HepG2 (cell line): Measurements from ENCODE around the gene ASPHD1. TPM values are rescaled to one million over a fixed set of nuclear protein-coding genes. Genes with fewer than 3 reads are reported as not detected.
A peak's percentile ranks its signal among the peaks of the same experiment; 100 is the strongest.

Source experiments
- ATAC-seq: fragments of 200-7000 bp; cut with Tn5 transposase; 3 replicates; pipeline ENCODE4 v1.9.1; 2020; ENCODE audit warnings: mild to moderate bottlenecking, moderate library complexity
- BruUV-seq: library from RNA; stranded (reverse); fragments of 400-500 nt; replicated peaks from 2 replicates; lab custom pipeline; 2021; lab: Mats Ljungman, UMichigan
- CTCF ChIA-PET: fragments of 300-600 bp; formaldehyde crosslinking; extraction: SDS; loops from one replicate; lab custom pipeline; 2021; ENCODE audit warnings: low total read pairs, inconsistent platforms, low intra/inter-chr PET ratio; lab: Yijun Ruan, JAX
- POLR2A ChIA-PET: fragments of 350-600 bp; sonication (Branson Sonifier 250); formaldehyde crosslinking; loops from one replicate; lab custom pipeline; 2020; ENCODE audit warnings: antibody characterized with exemption, inconsistent platforms; lab: Yijun Ruan, JAX
- DNase-seq: peaks from one replicate; pipeline ENCODE4 v3.0.0-alpha.2; 2015; ENCODE audit warnings: low spot score
- FAIRE-seq: peaks from 3 replicates; lab custom pipeline; 2011; peaks lifted over from hg19 to GRCh38; lab: Jason Lieb, UNC
- H2AFZ ChIP-seq: one replicate; pipeline ENCODE4 v1.6.1; 2011; ENCODE audit warnings: low read length, inconsistent platforms
- H3K27ac ChIP-seq: fragments of 300-600 bp; 3 replicates; pipeline ENCODE4 v1.8.0; 2011; ENCODE audit warnings: mixed run types, mild to moderate bottlenecking, mixed read lengths, low read length, inconsistent platforms; ENCODE audit not compliant: insufficient read depth; ENCODE audit errors: extremely low read length
- H3K27me3 ChIP-seq, 2 experiments: fragments of 200-600 bp in 1 of 2; 2 replicates in 1 of 2; 3 replicates in 1 of 2; pipeline versions ENCODE4 v1.6.0 to v1.8.0; 2011; ENCODE audit warnings: low read length in 2 of 2, mild to moderate bottlenecking in 2 of 2, moderate library complexity in 2 of 2, inconsistent platforms in 1 of 2; ENCODE audit not compliant: insufficient read depth in 2 of 2, control insufficient read depth in 1 of 2
- H3K36me3 ChIP-seq, 2 experiments: fragments of 200-600 bp in 1 of 2; replicated peaks in 1 of 2; 2 replicates in 1 of 2; 3 replicates in 1 of 2; pipeline versions ENCODE4 v1.5.1 to v1.8.0; 2011; ENCODE audit warnings: low read length in 2 of 2, inconsistent platforms in 1 of 2; ENCODE audit not compliant: insufficient read depth in 2 of 2, control insufficient read depth in 1 of 2
- H3K4me1 ChIP-seq: 2 replicates; pipeline ENCODE4 v1.5.1; 2012; ENCODE audit warnings: low read length, inconsistent platforms; ENCODE audit not compliant: insufficient read depth
- H3K4me2 ChIP-seq: 2 replicates; pipeline ENCODE4 v1.6.0; 2011; ENCODE audit warnings: low read depth, low read length, inconsistent platforms
- H3K4me3 ChIP-seq, 3 experiments: fragments of 200-600 bp in 1 of 3; sonication (generic), shearing (Covaris generic) in 1 of 3; replicated peaks in 1 of 3; 2 replicates each; pipeline ENCODE4 v1.5.1; 2011 to 2016; ENCODE audit warnings: low read length in 3 of 3, inconsistent platforms in 2 of 3, low read depth in 2 of 3, mild to moderate bottlenecking in 2 of 3, control low read depth in 1 of 3, mixed read lengths in 1 of 3; ENCODE audit not compliant: insufficient read depth in 1 of 3
- H3K79me2 ChIP-seq: one replicate; pipeline ENCODE4 v1.6.1; 2011; ENCODE audit warnings: low read length, inconsistent platforms; ENCODE audit not compliant: insufficient read depth
- H3K9ac ChIP-seq: 2 replicates; pipeline ENCODE4 v1.6.0; 2011; ENCODE audit warnings: mild to moderate bottlenecking, low read depth, low read length, inconsistent platforms; ENCODE audit not compliant: insufficient read depth
- H3K9me3 ChIP-seq: 2 replicates; pipeline ENCODE4 v1.5.1; 2012; ENCODE audit warnings: mild to moderate bottlenecking, low read length
- H4K20me1 ChIP-seq: 2 replicates; pipeline ENCODE4 v1.6.0; 2011; ENCODE audit warnings: inconsistent platforms, mild to moderate bottlenecking, low read length, moderate library complexity; ENCODE audit not compliant: insufficient read depth
- ASH2L ChIP-seq: fragments of 300-600, 200-600 bp; sonication (generic); IDR thresholded peaks from 2 replicates; pipeline ENCODE4 v1.7.0; 2017; ENCODE audit warnings: low read depth, mild to moderate bottlenecking, moderate library complexity, mixed read lengths, low read length; ENCODE audit not compliant: insufficient read length
- FOXA1 ChIP-seq, 2 experiments: fragments of 450-650 bp in 1 of 2; sonication (generic) in 1 of 2; formaldehyde crosslinking in 1 of 2; IDR thresholded peaks; 2 replicates each; pipeline versions ENCODE4 v1.4.0 to v1.6.1; 2016 to 2020; ENCODE audit warnings: missing genetic modification reagents in 1 of 2
- FOXA3 ChIP-seq: IDR thresholded peaks from 2 replicates; pipeline ENCODE4 v1.6.1; 2016; ENCODE audit warnings: missing genetic modification reagents, missing compliant biosample characterization
- JUN ChIP-seq: sonication (generic); formaldehyde crosslinking; IDR thresholded peaks from 2 replicates; pipeline ENCODE4 v1.4.0; 2020; ENCODE audit warnings: mild to moderate bottlenecking, missing genetic modification reagents
- MIER2 ChIP-seq: IDR thresholded peaks from 2 replicates; pipeline ENCODE4 v1.6.1; 2016; ENCODE audit warnings: missing biosample characterization, missing genetic modification reagents
- MIXL1 ChIP-seq: IDR thresholded peaks from 2 replicates; pipeline ENCODE4 v1.6.1; 2016
- NCOR1 ChIP-seq: fragments of 200-600 bp; sonication (generic); IDR thresholded peaks from 2 replicates; pipeline ENCODE4 v1.7.0; 2017; ENCODE audit warnings: antibody characterized with exemption, low read length, borderline replicate concordance
- PHF21A ChIP-seq: sonication (generic); formaldehyde crosslinking; IDR thresholded peaks from 2 replicates; pipeline ENCODE4 v1.5.0; 2020; ENCODE audit warnings: mild to moderate bottlenecking, missing genetic modification reagents
- REPIN1 ChIP-seq: sonication (generic); formaldehyde crosslinking; IDR thresholded peaks from 2 replicates; pipeline ENCODE4 v1.8.0; 2022; ENCODE audit warnings: missing genetic modification reagents, low read depth, mild to moderate bottlenecking, borderline replicate concordance
- SAP130 ChIP-seq: IDR thresholded peaks from 2 replicates; pipeline ENCODE4 v1.6.1; 2016; ENCODE audit warnings: low read depth
- SKI ChIP-seq: fragments of 450-650 bp; IDR thresholded peaks from one replicate; pipeline ENCODE4 v1.6.1; 2018; ENCODE audit warnings: mild to moderate bottlenecking; ENCODE audit not compliant: partially characterized antibody
- SP5 ChIP-seq: IDR thresholded peaks from 2 replicates; pipeline ENCODE4 v1.6.1; 2016; ENCODE audit warnings: low read depth, borderline replicate concordance
- ZFP37 ChIP-seq: sonication (generic); formaldehyde crosslinking; IDR thresholded peaks from 2 replicates; pipeline ENCODE4 v1.4.0; 2020; ENCODE audit warnings: missing genetic modification reagents, borderline replicate concordance
- ZNF446 ChIP-seq: sonication (generic); formaldehyde crosslinking; IDR thresholded peaks from 2 replicates; pipeline ENCODE4 v1.5.0; 2020; ENCODE audit warnings: mild to moderate bottlenecking, missing genetic modification reagents
- ZNF567 ChIP-seq: sonication (generic); formaldehyde crosslinking; IDR thresholded peaks from 2 replicates; pipeline ENCODE4 v1.8.1; 2023; ENCODE audit warnings: mild to moderate bottlenecking, missing genetic modification reagents, borderline replicate concordance
- ZSCAN25 ChIP-seq: sonication (generic); formaldehyde crosslinking; IDR thresholded peaks from 2 replicates; pipeline ENCODE4 v1.8.0; 2022; ENCODE audit warnings: mild to moderate bottlenecking, missing genetic modification reagents
- WGBS: methylation state at CpG from one replicate; pipeline ENCODE4 v1.1.6; 2017; ENCODE audit warnings: low lambda C conversion rate; 5-methylcytosine and 5-hydroxymethylcytosine counted together
- in situ Hi-C: cut with HindIII; loops from 2 replicates; pipeline ENCODE4 v1.10.0; 2017; ENCODE audit warnings: low pct_unique_long_range_greater_than_20kb; ENCODE audit not compliant: extremely low pct_ligation_motif_present
- intact Hi-C: fragments of 100-400 bp; cut with micrococcal nuclease; formaldehyde crosslinking; loops from one replicate; pipeline ENCODE4 v1.10.0; 2022; ENCODE audit not compliant: unreplicated experiment
- polyA plus RNA-seq, 8 experiments: library from polyadenylated mRNA; depleted of rRNA in 3 of 8; stranded (reverse) in 7 of 8; unstranded in 1 of 8; fragments of >200 nt; fragmentation: Illumina TruSeq in 4 of 8; extraction: Trizol in 4 of 8; gene quantifications; 2 replicates each; pipeline versions ENCODE4 v1.2.1 to v1.2.3, GENCODE V29; 2011 to 2016; ENCODE audit warnings: low read depth in 4 of 8, missing spikeins in 1 of 8, mixed read lengths in 1 of 8; ENCODE audit not compliant: insufficient read depth in 1 of 8
- total RNA-seq, 5 experiments: library from RNA; depleted of rRNA; stranded (reverse); fragments of >200 nt; fragmentation: Illumina TruSeq; extraction: Trizol; gene quantifications; 2 replicates each; pipeline ENCODE4 v1.2.3, GENCODE V29; 2016; ENCODE audit warnings: low read depth in 1 of 5
- TF ChIP-seq, protein P1 (sequence below): sonication (generic); formaldehyde crosslinking; IDR thresholded peaks from 2 replicates; pipeline ENCODE4 v1.9.0; 2021; ENCODE audit warnings: missing genetic modification reagents, mild to moderate bottlenecking, borderline replicate concordance
- TF ChIP-seq, protein P2 (sequence below): sonication (generic); formaldehyde crosslinking; IDR thresholded peaks from 2 replicates; pipeline ENCODE4 v1.5.1; 2020; ENCODE audit warnings: missing genetic modification reagents, mild to moderate bottlenecking, borderline replicate concordance
- TF ChIP-seq, protein P3 (sequence below): sonication (generic); formaldehyde crosslinking; IDR thresholded peaks from 2 replicates; pipeline ENCODE4 v1.9.0; 2021; ENCODE audit warnings: missing genetic modification reagents, borderline replicate concordance

The ASPHD1 gene
- total and polyA plus RNA-seq, 2 of the 13 experiments (the other 11 are each of a cell fraction or from before 2014, with no cell fraction given): 13.1 to 19.7 TPM

DNA sequence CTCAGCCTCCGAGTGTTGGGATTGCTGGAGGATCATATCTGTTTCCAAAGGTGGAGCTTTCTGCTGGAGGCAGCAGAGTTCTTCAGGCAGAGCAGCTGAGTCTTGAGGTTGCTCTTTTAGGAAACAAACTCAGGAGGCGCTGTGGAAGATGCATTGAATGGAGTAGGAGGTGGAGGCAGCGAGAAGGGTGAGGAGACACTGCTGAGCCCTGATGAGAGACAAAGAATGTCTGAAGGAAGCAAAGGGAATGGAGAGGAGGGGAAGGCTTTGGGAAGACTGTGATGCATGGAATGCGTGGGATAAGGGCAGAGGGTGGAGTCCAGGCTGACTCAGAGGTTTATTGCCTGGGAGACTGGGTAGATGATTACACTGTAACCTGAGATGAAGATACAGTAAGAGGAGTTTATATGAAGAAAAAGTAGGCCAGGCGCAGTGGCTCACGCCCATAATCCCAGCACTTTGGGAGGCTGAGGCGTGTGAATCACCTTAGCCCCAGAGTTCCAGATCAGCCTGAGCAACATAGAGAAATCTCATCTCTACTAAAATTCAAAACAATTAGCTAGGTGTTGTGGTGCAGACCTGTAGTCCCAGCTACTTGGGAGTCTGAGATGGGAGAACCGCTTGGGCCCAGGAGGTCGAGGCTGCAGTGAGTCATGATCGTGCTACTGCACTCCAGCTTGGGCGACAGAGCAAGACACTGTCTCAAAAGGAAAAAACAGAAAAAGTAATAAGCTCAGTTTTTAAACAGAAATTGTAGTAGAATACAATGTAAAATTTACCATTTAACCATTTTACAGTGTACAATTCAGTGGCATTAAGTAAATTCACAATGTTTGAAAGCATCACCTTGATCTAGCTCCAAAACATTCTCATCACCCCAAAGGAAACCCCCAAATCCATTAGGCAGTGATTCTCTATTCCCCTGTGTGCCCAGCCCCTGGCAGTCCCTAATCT, 43.8 kb downstream of the ASPHD1 start:
- CTCF ChIA-PET: no interaction called here
- Histone ChIP-seq H2AFZ (peak overlapping the region; percentile 45), H3K9me3 (no peaks in the 10 kb centered on the region), H3K4me1 (peaks cover 37% of the 10 kb centered on the region), H3K27me3 (no peaks in the 10 kb centered on the region), H3K79me2 (no peaks in the 10 kb centered on the region), H3K36me3 (no peaks in the 10 kb centered on the region), H3K4me2 (peak overlapping the region; percentile 88), H3K27ac (peak overlapping the region; percentile 62), H4K20me1 (no peaks in the 10 kb centered on the region), H3K4me3 (peak overlapping the region; percentile 39 to 51 (median 41)), H3K9ac (peak overlapping the region; percentile 50)
- in situ Hi-C loops (no loop called here), intact Hi-C loops (loop anchor here (1.0 kb wide), 1 partner anchor 29 kb away; the partner anchor contains the start of gene TAOK2)
- no TSS peak for BruUV-seq
- POLR2A ChIA-PET: interaction anchor here (0.8 to 6.3 kb wide), 11 partner anchors 9 to 136 kb away, joined by 3 to 59 read pairs (median 4); partner anchors contain the start of genes ASPHD1, KCTD13, SEZ6L2 and TAOK2
- ATAC-seq (peak; percentile 97), DNase-seq (peak; percentile 91), FAIRE-seq (peak; percentile 82)
- WGBS: 2% methylated on average over 11 of the region's 11 CpGs
- TF ChIP-seq SP5 (peak; percentile 92), NCOR1 (0 out of 2 replicates have a peak, but pooled peaks have one; percentile 14), ZNF446 (CRISPR knock-in tag) (no peak), FOXA3 (CRISPR knock-in tag) (peak; percentile 52; the same call in 1 of the 2 replicates), MIXL1 (CRISPR knock-in tag) (0 out of 2 replicates have a peak, but pooled peaks have one; percentile 41), MIER2 (CRISPR knock-in tag) (0 out of 2 replicates have a peak, but pooled peaks have one; percentile 6), REPIN1 (no peak; the same call in 1 of the 2 replicates), ZSCAN25 (CRISPR knock-in tag) (peak; percentile 11; the same call in 1 of the 2 replicates), ZNF567 (no peak), JUN (CRISPR knock-in tag) (peak; percentile 65), ASH2L (peak; percentile 71), ZFP37 (no peak), SKI (peak; percentile 54), FOXA1 (IDR thresholded peaks at IDR 0.05) (no peak), FOXA1 (CRISPR knock-in tag; IDR thresholded peaks at IDR 0.05) (peak; percentile 71), SAP130 (peak; percentile 68), PHF21A (CRISPR knock-in tag) (peak; percentile 66)
- TF ChIP-seq, protein P1, sequence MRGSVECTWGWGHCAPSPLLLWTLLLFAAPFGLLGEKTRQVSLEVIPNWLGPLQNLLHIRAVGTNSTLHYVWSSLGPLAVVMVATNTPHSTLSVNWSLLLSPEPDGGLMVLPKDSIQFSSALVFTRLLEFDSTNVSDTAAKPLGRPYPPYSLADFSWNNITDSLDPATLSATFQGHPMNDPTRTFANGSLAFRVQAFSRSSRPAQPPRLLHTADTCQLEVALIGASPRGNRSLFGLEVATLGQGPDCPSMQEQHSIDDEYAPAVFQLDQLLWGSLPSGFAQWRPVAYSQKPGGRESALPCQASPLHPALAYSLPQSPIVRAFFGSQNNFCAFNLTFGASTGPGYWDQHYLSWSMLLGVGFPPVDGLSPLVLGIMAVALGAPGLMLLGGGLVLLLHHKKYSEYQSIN (CRISPR knock-in tag): no peak
- TF ChIP-seq, protein P2, sequence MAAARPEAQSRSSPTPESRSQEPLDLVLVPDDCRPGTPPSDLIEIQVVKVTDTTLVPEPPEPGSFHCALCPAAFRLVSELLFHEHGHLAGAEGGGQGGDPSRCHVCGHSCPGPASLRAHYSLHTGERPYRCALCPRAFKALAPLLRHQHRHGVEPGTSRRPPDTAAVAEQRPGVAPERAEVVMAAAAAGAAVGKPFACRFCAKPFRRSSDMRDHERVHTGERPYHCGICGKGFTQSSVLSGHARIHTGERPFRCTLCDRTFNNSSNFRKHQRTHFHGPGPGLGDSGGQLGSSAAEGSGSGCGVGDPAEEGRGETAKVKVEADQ: 0 out of 2 replicates have a peak, but pooled peaks have one; percentile 24
- TF ChIP-seq, protein P3, sequence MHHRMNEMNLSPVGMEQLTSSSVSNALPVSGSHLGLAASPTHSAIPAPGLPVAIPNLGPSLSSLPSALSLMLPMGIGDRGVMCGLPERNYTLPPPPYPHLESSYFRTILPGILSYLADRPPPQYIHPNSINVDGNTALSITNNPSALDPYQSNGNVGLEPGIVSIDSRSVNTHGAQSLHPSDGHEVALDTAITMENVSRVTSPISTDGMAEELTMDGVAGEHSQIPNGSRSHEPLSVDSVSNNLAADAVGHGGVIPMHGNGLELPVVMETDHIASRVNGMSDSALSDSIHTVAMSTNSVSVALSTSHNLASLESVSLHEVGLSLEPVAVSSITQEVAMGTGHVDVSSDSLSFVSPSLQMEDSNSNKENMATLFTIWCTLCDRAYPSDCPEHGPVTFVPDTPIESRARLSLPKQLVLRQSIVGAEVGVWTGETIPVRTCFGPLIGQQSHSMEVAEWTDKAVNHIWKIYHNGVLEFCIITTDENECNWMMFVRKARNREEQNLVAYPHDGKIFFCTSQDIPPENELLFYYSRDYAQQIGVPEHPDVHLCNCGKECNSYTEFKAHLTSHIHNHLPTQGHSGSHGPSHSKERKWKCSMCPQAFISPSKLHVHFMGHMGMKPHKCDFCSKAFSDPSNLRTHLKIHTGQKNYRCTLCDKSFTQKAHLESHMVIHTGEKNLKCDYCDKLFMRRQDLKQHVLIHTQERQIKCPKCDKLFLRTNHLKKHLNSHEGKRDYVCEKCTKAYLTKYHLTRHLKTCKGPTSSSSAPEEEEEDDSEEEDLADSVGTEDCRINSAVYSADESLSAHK (CRISPR knock-in tag): no peak
